Measurements from ENCODE around the gene MARCHF7.

Gene MARCHF7

GRCh38 chr2:159694500-159695040 lies 17.7 kb upstream of the MARCHF7 start:
- TF ChIP-seq CTCF (IDR thresholded peaks at IDR 0.05; ENCODE audit: low read depth, low read length), result no peak
- DNase-seq (ENCODE audit: low read depth in 2 of 2), result no peak
- no peak overlapping the region for H3K4me3 ChIP-seq (replicated peaks in 1 of 2; ENCODE audit: low read depth in 2 of 2, low read length in 2 of 2)

GRCh38 chr2:159695795-159696448 lies 16.4 kb upstream of the MARCHF7 start:
- no peak for DNase-seq (ENCODE audit: low read depth in 2 of 2)
- no peak overlapping the region for H3K4me3 ChIP-seq (replicated peaks in 1 of 2; ENCODE audit: low read depth in 2 of 2, low read length in 2 of 2)
- no peak for TF ChIP-seq CTCF (IDR thresholded peaks at IDR 0.05; ENCODE audit: low read depth, low read length)

GRCh38 chr2:159703491-159703890 lies 8.8 kb upstream of the MARCHF7 start:
- TF ChIP-seq CTCF (IDR thresholded peaks at IDR 0.05; ENCODE audit: low read depth, low read length), result no peak
- no peak overlapping the region for H3K4me3 ChIP-seq (replicated peaks in 1 of 2; ENCODE audit: low read depth in 2 of 2, low read length in 2 of 2)
- no peak for DNase-seq (ENCODE audit: low read depth in 2 of 2)

GRCh38 chr2:159706385-159706980 lies 5.8 kb upstream of the MARCHF7 start:
- H3K4me3 ChIP-seq (replicated peaks in 1 of 2; ENCODE audit: low read depth in 2 of 2, low read length in 2 of 2), result no peak overlapping the region
- TF ChIP-seq CTCF (IDR thresholded peaks at IDR 0.05; ENCODE audit: low read depth, low read length), result no peak
- DNase-seq (ENCODE audit: low read depth in 2 of 2), result peak in 1 of 2 donors; percentile 42

- no peak for TF ChIP-seq CTCF (IDR thresholded peaks at IDR 0.05; ENCODE audit: low read depth, low read length)
- no peak overlapping the region for H3K4me3 ChIP-seq (replicated peaks in 1 of 2; ENCODE audit: low read depth in 2 of 2, low read length in 2 of 2)
- DNase-seq (ENCODE audit: low read depth in 2 of 2), result no peak
These were observed 4.1 kb upstream of the MARCHF7 start for GRCh38 chr2:159708066-159708760.

GRCh38 chr2:159710601-159711180 lies 1.6 kb upstream of the MARCHF7 start:
- peak; percentile 69 to 73 for DNase-seq (ENCODE audit: low read depth in 2 of 2)
- TF ChIP-seq CTCF (IDR thresholded peaks at IDR 0.05; ENCODE audit: low read depth, low read length), result no peak
- peak overlapping the region in 1 of 2 donors; percentile 99 for H3K4me3 ChIP-seq (replicated peaks in 1 of 2; ENCODE audit: low read depth in 2 of 2, low read length in 2 of 2)
